Caco-2 (cell line): Measurements from ENCODE around the gene CCDC91. TPM values are rescaled to one million over a fixed set of nuclear protein-coding genes. Genes with fewer than 3 reads are reported as not detected.

Experiments
- BruUV-seq: library from RNA; stranded (reverse); fragments of 400-500 nt; replicated peaks from 2 replicates; lab custom pipeline; 2021; lab: Mats Ljungman, UMichigan
- CTCF ChIA-PET: fragments of 300-600 bp; sonication (Branson Sonifier 250); formaldehyde crosslinking; loops from one replicate; lab custom pipeline; 2022; ENCODE audit warnings: antibody characterized with exemption; lab: Charles Lee
- POLR2A ChIA-PET: fragments of 300-600 bp; sonication (Branson Sonifier 250); formaldehyde crosslinking; loops from one replicate; lab custom pipeline; 2022; ENCODE audit warnings: antibody characterized with exemption; lab: Charles Lee
- DNase-seq, 2 experiments: peaks; one replicate each; pipeline versions ENCODE4 v3.0.0 to v3.0.0-alpha.2; 2020 to 2022
- H3K27me3 ChIP-seq: replicated peaks from 2 replicates; pipeline ENCODE4 v1.6.0; 2011; ENCODE audit warnings: low read length; ENCODE audit not compliant: control insufficient read depth, insufficient read depth
- H3K36me3 ChIP-seq: 2 replicates; pipeline ENCODE4 v1.5.1; 2011; ENCODE audit warnings: low read length; ENCODE audit not compliant: control insufficient read depth, insufficient read depth
- H3K4me1 ChIP-seq: fragments of 250-450 bp; sonication (Bioruptor Pico); 2 replicates; pipeline ENCODE4 v1.5.1; 2020; ENCODE audit warnings: mild to moderate bottlenecking
- H3K4me3 ChIP-seq: 2 replicates; pipeline ENCODE4 v1.5.1; 2011; ENCODE audit warnings: low read depth, mild to moderate bottlenecking, control low read depth, low read length
- H3K9me3 ChIP-seq: fragments of 250-450 bp; sonication (Bioruptor Pico); 2 replicates; pipeline ENCODE4 v1.5.1; 2020; ENCODE audit warnings: mild to moderate bottlenecking, moderate library complexity
- H3K27ac Mint-ChIP-seq: one replicate; pipeline ENCODE4 v1.8.0; 2022; ENCODE audit warnings: mixed read lengths; ENCODE audit not compliant: unreplicated experiment
- H3K27me3 Mint-ChIP-seq: one replicate; pipeline ENCODE4 v1.8.0; 2022; ENCODE audit warnings: mixed read lengths; ENCODE audit not compliant: insufficient read depth, unreplicated experiment
- H3K36me3 Mint-ChIP-seq: one replicate; pipeline ENCODE4 v1.8.0; 2022; ENCODE audit warnings: mild to moderate bottlenecking, mixed read lengths; ENCODE audit not compliant: insufficient read depth, unreplicated experiment
- H3K4me1 Mint-ChIP-seq: one replicate; pipeline ENCODE4 v1.8.0; 2022; ENCODE audit warnings: low read depth, mixed read lengths; ENCODE audit not compliant: unreplicated experiment
- H3K4me3 Mint-ChIP-seq: one replicate; pipeline ENCODE4 v1.8.0; 2022; ENCODE audit warnings: mild to moderate bottlenecking, moderate library complexity, mixed read lengths; ENCODE audit not compliant: unreplicated experiment
- H3K9me3 Mint-ChIP-seq: one replicate; pipeline ENCODE4 v1.8.0; 2022; ENCODE audit warnings: mixed read lengths; ENCODE audit not compliant: unreplicated experiment
- intact Hi-C: fragments of 100-400 bp; cut with micrococcal nuclease; formaldehyde crosslinking; loops from one replicate; pipeline ENCODE4 v1.10.0; 2022; ENCODE audit not compliant: unreplicated experiment
- total RNA-seq: library from RNA; stranded (reverse); gene quantifications from 2 replicates; pipeline ENCODE4 v1.2.3, GENCODE V29; 2022
- TF ChIP-seq, protein P1 (sequence below), 2 experiments: fragments of 200-600 bp in 1 of 2; IDR thresholded peaks; 1 replicate in 1 of 2; 2 replicates in 1 of 2; pipeline versions ENCODE4 v1.5.1 to v1.8.0; 2011 to 2022; ENCODE audit warnings: antibody characterized with exemption in 1 of 2, control low read depth in 1 of 2, inconsistent platforms in 1 of 2, low read depth in 1 of 2, low read length in 1 of 2, mild to moderate bottlenecking in 1 of 2, moderate library complexity in 1 of 2; ENCODE audit not compliant: insufficient read depth in 1 of 2, severe bottlenecking in 1 of 2, unreplicated experiment in 1 of 2

CCDC91 gene
- total RNA-seq, 1 experiment from 2014 or later = 21.6 TPM

DNA sequence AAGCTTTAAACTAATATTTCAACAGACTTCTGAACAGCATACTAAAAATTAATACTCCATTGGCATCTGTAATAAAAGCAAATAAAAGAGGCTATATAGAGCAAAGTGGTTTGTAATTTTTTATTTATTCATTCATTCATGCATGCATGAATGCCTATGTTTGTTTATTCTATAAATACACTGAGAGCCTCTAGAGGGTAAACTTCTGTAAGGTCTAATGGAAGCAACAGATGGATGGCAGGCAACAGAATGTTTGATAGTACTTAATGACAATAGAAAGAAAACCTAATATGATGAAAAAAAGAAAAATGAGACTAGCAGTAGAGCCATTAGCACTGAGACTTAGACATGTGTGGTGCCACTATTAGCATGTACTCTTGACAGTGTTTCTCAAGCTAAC lies 253.1 kb downstream of the CCDC91 start:
- Mint-ChIP-seq H3K27me3 (no peaks in the 10 kb centered on the region), H3K36me3 (no peaks in the 10 kb centered on the region), H3K4me3 (no peak overlapping the region), H3K27ac (no peak overlapping the region), H3K4me1 (no peaks in the 10 kb centered on the region), H3K9me3 (no peaks in the 10 kb centered on the region)
- intact Hi-C loops = no loop called here
- H3K4me1 ChIP-seq = no peaks in the 10 kb centered on the region
- no peak overlapping the region for H3K4me3 ChIP-seq
- ChIA-PET POLR2A (no interaction called here), CTCF (no interaction called here)
- no peaks in the 10 kb centered on the region for H3K9me3 ChIP-seq
- DNase-seq = no peak
- no TSS peak for BruUV-seq
- TF ChIP-seq, protein P1, sequence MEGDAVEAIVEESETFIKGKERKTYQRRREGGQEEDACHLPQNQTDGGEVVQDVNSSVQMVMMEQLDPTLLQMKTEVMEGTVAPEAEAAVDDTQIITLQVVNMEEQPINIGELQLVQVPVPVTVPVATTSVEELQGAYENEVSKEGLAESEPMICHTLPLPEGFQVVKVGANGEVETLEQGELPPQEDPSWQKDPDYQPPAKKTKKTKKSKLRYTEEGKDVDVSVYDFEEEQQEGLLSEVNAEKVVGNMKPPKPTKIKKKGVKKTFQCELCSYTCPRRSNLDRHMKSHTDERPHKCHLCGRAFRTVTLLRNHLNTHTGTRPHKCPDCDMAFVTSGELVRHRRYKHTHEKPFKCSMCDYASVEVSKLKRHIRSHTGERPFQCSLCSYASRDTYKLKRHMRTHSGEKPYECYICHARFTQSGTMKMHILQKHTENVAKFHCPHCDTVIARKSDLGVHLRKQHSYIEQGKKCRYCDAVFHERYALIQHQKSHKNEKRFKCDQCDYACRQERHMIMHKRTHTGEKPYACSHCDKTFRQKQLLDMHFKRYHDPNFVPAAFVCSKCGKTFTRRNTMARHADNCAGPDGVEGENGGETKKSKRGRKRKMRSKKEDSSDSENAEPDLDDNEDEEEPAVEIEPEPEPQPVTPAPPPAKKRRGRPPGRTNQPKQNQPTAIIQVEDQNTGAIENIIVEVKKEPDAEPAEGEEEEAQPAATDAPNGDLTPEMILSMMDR (IDR thresholded peaks at IDR 0.05; ENCODE audit: insufficient read depth in 1 of 2, low read depth in 1 of 2, low read length in 1 of 2, severe bottlenecking in 1 of 2, unreplicated experiment in 1 of 2) = no peak
- no peaks in the 10 kb centered on the region for H3K36me3 ChIP-seq
- no peaks in the 10 kb centered on the region for H3K27me3 ChIP-seq

DNA sequence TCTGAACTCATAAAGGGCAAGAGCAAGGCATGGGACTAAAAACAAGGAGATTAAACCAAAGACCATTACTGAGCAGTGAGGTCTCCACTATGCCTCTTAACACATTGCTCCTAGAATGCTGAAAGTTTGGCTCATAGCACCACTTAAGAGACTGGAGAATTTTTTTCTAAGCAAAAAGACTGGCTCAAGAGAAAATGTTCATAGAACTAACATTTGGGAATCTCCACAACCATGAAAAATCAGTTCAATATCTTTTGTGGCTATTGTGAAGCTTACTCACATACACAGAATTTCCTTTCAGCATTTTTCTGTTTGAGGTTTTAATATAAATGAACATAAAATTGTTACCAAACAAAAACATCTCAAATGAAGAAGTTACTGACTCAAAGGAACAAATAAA lies 255.8 kb downstream of the CCDC91 start:
- H3K27me3 Mint-ChIP-seq = no peaks in the 10 kb centered on the region
- Histone ChIP-seq H3K36me3 (no peaks in the 10 kb centered on the region), H3K4me3 (no peak overlapping the region), H3K4me1 (no peaks in the 10 kb centered on the region), H3K27me3 (no peaks in the 10 kb centered on the region), H3K9me3 (no peaks in the 10 kb centered on the region)
- ChIA-PET POLR2A (no interaction called here), CTCF (no interaction called here)
- no peak for DNase-seq
- H3K9me3 Mint-ChIP-seq = no peaks in the 10 kb centered on the region
- H3K4me3 Mint-ChIP-seq = no peak overlapping the region
- no peaks in the 10 kb centered on the region for H3K36me3 Mint-ChIP-seq
- BruUV-seq = no TSS peak
- no peak overlapping the region for H3K27ac Mint-ChIP-seq
- intact Hi-C loops = no loop called here
- H3K4me1 Mint-ChIP-seq = no peaks in the 10 kb centered on the region
- TF ChIP-seq, protein P1 (IDR thresholded peaks at IDR 0.05; ENCODE audit: insufficient read depth in 1 of 2, low read depth in 1 of 2, low read length in 1 of 2, severe bottlenecking in 1 of 2, unreplicated experiment in 1 of 2) = no peak

DNA sequence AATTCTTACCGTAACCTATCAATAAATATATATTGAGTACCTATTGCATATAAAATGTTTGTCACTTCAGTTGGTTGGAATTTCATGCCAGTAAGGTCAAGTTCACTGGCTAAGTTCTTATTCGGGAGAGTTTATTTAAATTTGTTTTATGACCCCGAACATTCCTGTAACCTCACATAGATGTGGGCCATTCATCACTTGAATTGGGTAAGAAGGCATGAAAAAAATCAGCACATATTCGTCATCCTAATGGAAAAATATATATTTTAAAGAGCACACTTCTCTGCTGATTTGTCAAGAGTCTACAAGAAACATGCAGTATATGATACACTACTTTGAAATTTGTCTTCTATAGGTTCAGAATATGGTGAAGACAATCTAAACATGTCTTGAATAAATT lies 263.4 kb downstream of the CCDC91 start:
- ChIA-PET POLR2A (no interaction called here), CTCF (interaction anchor here (0.6 kb wide), 1 partner anchor 176 kb away, joined by 3 read pairs; no protein-coding TSS in a partner anchor)
- no peaks in the 10 kb centered on the region for H3K36me3 ChIP-seq
- Mint-ChIP-seq H3K4me3 (no peak overlapping the region), H3K36me3 (no peaks in the 10 kb centered on the region), H3K4me1 (peaks cover 3% of the 10 kb centered on the region), H3K27me3 (no peaks in the 10 kb centered on the region), H3K27ac (no peak overlapping the region), H3K9me3 (no peaks in the 10 kb centered on the region)
- DNase-seq = no peak
- BruUV-seq = no TSS peak
- intact Hi-C loops = no loop called here
- no peaks in the 10 kb centered on the region for H3K4me1 ChIP-seq
- no peaks in the 10 kb centered on the region for H3K27me3 ChIP-seq
- H3K4me3 ChIP-seq = no peak overlapping the region
- TF ChIP-seq, protein P1 (IDR thresholded peaks at IDR 0.05; ENCODE audit: insufficient read depth in 1 of 2, low read depth in 1 of 2, low read length in 1 of 2, severe bottlenecking in 1 of 2, unreplicated experiment in 1 of 2) = no peak
- no peaks in the 10 kb centered on the region for H3K9me3 ChIP-seq
